Osteocyte (in vitro differentiated cells): ENCODE measurements around the gene FXR2. TPM values are rescaled to one million over a fixed set of nuclear protein-coding genes. Genes with fewer than 3 reads are reported as not detected.
A peak's percentile ranks its signal among the peaks of the same experiment; 100 is the strongest.

ENCODE experiments used
- DNase-seq: peaks from one replicate; pipeline ENCODE4 v3.0.0; 2021; ENCODE audit warnings: mixed read lengths; ENCODE audit not compliant: unreplicated experiment; ENCODE audit errors: extremely low spot score
- H3K27ac Mint-ChIP-seq: one replicate; pipeline ENCODE4 v1.8.0; 2021; ENCODE audit warnings: mild to moderate bottlenecking, mixed read lengths; ENCODE audit not compliant: unreplicated experiment
- H3K27me3 Mint-ChIP-seq: one replicate; pipeline ENCODE4 v1.8.0; 2021; ENCODE audit warnings: mixed read lengths; ENCODE audit not compliant: unreplicated experiment
- H3K36me3 Mint-ChIP-seq: one replicate; pipeline ENCODE4 v1.8.0; 2021; ENCODE audit warnings: mixed read lengths; ENCODE audit not compliant: unreplicated experiment
- H3K4me1 Mint-ChIP-seq: one replicate; pipeline ENCODE4 v1.8.0; 2021; ENCODE audit warnings: mixed read lengths; ENCODE audit not compliant: unreplicated experiment
- H3K4me3 Mint-ChIP-seq: one replicate; pipeline ENCODE4 v1.8.0; 2021; ENCODE audit warnings: mild to moderate bottlenecking, moderate library complexity, mixed read lengths; ENCODE audit not compliant: unreplicated experiment
- H3K9me3 Mint-ChIP-seq: one replicate; pipeline ENCODE4 v1.8.0; 2021; ENCODE audit warnings: mixed read lengths; ENCODE audit not compliant: unreplicated experiment
- CTCF ChIP-seq: fragments of 200-600 bp; sonication (generic); IDR thresholded peaks from 2 replicates; pipeline ENCODE4 v1.5.0; 2021; ENCODE audit warnings: antibody characterized with exemption, mild to moderate bottlenecking, moderate library complexity
- long read RNA-seq: library from polyadenylated mRNA; unstranded; transcript quantifications from one replicate; pipeline ENCODE4 v2.0.0, GENCODE V29; 2021
- total RNA-seq: library from RNA; stranded (reverse); gene quantifications from 2 replicates; pipeline ENCODE4 v1.2.1, GENCODE V29; 2021

FXR2 gene
- 48.7 and 50.7 TPM in 2 replicates for total RNA-seq
- long read RNA-seq, partial matches to known transcripts = 0 of 1 reads
- long read RNA-seq, other reads (novel, unspliced or antisense) = 0 of 1 reads

DNA sequence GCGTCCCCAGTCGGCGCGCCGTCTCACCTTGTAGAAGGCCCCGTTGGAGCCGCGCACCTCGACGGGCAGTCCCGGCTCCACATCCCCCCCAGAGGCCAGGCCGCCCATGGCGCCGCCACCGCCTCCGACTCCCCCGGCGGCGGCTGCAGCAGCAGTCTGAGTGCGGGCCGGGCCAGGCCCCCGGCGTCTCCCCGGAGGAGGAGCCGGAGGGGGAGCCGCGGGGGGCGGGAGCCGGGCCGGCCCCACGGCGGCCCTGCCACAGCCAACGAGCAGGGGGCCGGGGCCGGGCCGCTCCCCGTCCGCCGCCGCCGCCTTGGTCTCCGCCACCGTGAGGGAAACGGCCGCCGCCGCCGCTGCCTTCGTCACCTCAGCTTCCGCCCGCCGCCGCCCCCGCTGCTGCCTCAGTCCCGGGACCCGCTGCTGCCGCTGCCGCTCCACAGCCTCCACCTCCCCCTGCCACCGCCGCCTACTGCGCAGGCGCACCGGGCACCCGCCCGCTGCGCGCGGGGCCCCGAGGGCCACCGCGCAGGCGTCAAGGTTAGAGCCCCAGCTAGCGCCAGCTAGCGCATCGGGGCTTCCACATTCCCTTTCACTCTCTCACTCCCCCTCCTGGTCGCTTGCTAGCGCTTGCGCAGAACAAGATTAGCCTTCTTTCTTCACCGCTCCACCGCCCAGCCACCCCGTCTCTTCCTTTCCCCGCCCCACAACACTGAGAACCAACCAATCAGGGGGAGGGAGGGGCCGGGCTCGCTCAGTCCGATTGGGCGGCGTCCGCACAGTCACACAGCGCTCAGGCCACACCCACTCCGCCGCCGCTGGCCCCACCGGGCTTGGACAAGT lies at the start of gene FXR2:
FXR2 (minus strand) TSS at position 473 of the 840 bp plus-strand sequence; CDS start at position 108, 365 bp downstream.
- peak; percentile 100 for DNase-seq
- TF ChIP-seq CTCF = peak; percentile 62
- no peaks in the 10 kb centered on the region for H3K27me3 Mint-ChIP-seq
- peak within 1 kb of the TSS; percentile 92 for H3K27ac Mint-ChIP-seq
- no peaks in the 10 kb centered on the region for H3K9me3 Mint-ChIP-seq
- H3K4me3 Mint-ChIP-seq = peak within 1 kb of the TSS; percentile 82
- H3K36me3 Mint-ChIP-seq = peaks cover 7% of the 10 kb centered on the region
- peaks cover 38% of the 10 kb centered on the region for H3K4me1 Mint-ChIP-seq

DNA sequence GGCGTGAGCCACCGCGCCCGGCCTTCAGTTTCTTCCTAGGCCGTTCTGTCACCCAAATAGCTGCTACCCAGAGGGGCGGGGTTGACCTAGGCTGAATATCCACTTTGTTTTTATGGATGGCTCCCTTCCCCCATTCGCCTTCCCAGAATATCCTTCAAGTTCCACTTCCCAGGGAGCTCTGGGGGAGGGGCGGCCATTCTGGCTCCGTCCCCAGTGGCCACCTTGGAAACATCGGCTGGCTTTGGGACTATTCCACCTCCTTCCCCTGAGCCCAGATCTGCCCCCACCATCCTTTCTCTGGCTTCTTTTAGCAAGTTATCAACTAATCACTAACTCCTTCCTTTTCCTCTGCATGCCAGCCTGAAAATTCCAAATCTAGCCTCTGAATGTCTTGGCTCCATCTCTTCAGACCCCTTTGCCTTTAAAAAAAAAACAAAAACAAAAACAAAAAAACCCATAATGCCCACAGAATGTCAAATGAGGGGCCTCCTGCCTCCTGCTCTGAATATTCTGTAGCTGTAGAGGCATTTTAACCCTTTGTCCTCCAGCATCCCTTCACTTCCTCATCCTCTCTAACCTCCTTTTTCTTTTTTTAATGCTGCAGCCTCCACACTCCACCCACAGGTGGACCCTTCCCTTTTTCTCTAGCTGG lies 42.4 kb upstream of the FXR2 start:
- no peak overlapping the region for H3K27ac Mint-ChIP-seq
- no peaks in the 10 kb centered on the region for H3K9me3 Mint-ChIP-seq
- H3K27me3 Mint-ChIP-seq = peaks cover 25% of the 10 kb centered on the region

GRCh38 chr17:7655541-7655840 lies 40.8 kb upstream of the FXR2 start:
- no peak for DNase-seq
- no peak for TF ChIP-seq CTCF
- H3K36me3 Mint-ChIP-seq = no peaks in the 10 kb centered on the region
- peaks cover 17% of the 10 kb centered on the region for H3K4me1 Mint-ChIP-seq
- no peaks in the 10 kb centered on the region for H3K9me3 Mint-ChIP-seq
- H3K27ac Mint-ChIP-seq = no peak overlapping the region
- H3K27me3 Mint-ChIP-seq = peaks cover 31% of the 10 kb centered on the region
- no peak overlapping the region for H3K4me3 Mint-ChIP-seq

More for the DNA sequence above, 42.4 kb upstream of the FXR2 start:
- Mint-ChIP-seq H3K4me1 (peaks cover 6% of the 10 kb centered on the region), H3K4me3 (no peak overlapping the region), H3K36me3 (no peaks in the 10 kb centered on the region)
- TF ChIP-seq CTCF = no peak
- no peak for DNase-seq

GRCh38 chr17:7654832-7655540 lies 40.3 kb upstream of the FXR2 start:
- TF ChIP-seq CTCF = no peak
- peaks cover 36% of the 10 kb centered on the region for H3K27me3 Mint-ChIP-seq
- H3K4me1 Mint-ChIP-seq = peaks cover 21% of the 10 kb centered on the region
- no peaks in the 10 kb centered on the region for H3K9me3 Mint-ChIP-seq
- no peak overlapping the region for H3K4me3 Mint-ChIP-seq
- no peaks in the 10 kb centered on the region for H3K36me3 Mint-ChIP-seq
- no peak for DNase-seq
- H3K27ac Mint-ChIP-seq = no peak overlapping the region
